Vagina (tissue), 2 donors: Measurements from ENCODE around the gene ADD3.

Experiments used
- POLR2A ChIP-seq, 2 donors: fragments of 450-650 bp; IDR thresholded peaks; one replicate each; pipeline ENCODE4 v1.6.1; 2017; ENCODE audit warnings: antibody characterized with exemption in 2 of 2, mild to moderate bottlenecking in 2 of 2, moderate library complexity in 2 of 2
- TF ChIP-seq, protein P1 (sequence below), 3 experiments: fragments of 450-650 bp in 2 of 3; fragments of 200-600 bp in 1 of 3; sonication (generic) in 1 of 3; IDR thresholded peaks; one replicate each; pipeline ENCODE4 v1.5.1; 2017 to 2019; ENCODE audit warnings: antibody characterized with exemption in 3 of 3, mild to moderate bottlenecking in 2 of 3, moderate library complexity in 2 of 3

DNA sequence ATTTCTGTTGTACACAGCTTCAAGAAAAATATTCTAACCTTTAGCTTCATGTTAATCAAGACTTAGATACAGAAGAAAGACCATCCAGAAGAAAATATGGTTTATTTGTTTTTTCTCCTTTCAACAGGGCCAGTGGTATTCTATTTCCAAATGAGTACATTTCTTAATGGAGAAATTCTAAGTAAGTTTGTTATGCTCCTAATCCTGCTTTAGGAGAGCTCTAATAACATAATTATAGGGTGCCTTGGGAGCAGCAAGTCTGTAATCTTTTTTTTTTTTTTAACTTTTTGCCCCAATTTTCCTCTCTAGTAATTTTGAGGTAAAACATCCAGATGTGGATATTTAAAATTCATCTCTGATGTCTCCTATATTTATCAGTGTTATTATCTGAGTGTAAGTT lies 98.1 kb downstream of the ADD3 start:
- TF ChIP-seq, protein P1, sequence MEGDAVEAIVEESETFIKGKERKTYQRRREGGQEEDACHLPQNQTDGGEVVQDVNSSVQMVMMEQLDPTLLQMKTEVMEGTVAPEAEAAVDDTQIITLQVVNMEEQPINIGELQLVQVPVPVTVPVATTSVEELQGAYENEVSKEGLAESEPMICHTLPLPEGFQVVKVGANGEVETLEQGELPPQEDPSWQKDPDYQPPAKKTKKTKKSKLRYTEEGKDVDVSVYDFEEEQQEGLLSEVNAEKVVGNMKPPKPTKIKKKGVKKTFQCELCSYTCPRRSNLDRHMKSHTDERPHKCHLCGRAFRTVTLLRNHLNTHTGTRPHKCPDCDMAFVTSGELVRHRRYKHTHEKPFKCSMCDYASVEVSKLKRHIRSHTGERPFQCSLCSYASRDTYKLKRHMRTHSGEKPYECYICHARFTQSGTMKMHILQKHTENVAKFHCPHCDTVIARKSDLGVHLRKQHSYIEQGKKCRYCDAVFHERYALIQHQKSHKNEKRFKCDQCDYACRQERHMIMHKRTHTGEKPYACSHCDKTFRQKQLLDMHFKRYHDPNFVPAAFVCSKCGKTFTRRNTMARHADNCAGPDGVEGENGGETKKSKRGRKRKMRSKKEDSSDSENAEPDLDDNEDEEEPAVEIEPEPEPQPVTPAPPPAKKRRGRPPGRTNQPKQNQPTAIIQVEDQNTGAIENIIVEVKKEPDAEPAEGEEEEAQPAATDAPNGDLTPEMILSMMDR (IDR thresholded peaks at IDR 0.05), result no peak
- TF ChIP-seq POLR2A (IDR thresholded peaks at IDR 0.05), result no peak
